Muscle of leg (tissue), 16 donors: Measurements from ENCODE around the gene PUS7L. TPM values are rescaled to one million over a fixed set of nuclear protein-coding genes. Genes with fewer than 3 reads are reported as not detected.
A peak's percentile ranks its signal among the peaks of the same experiment; 100 is the strongest.

Experiments
- DNase-seq: peaks from one replicate; pipeline ENCODE4 v3.0.0; 2013
- H3K27ac ChIP-seq: one replicate; pipeline ENCODE4 v1.5.1; 2013; ENCODE audit warnings: mild to moderate bottlenecking, low read length, control low read depth
- H3K27me3 ChIP-seq: one replicate; pipeline ENCODE4 v1.6.1; 2013; ENCODE audit warnings: low read length; ENCODE audit not compliant: control insufficient read depth, insufficient read depth
- H3K36me3 ChIP-seq: one replicate; pipeline ENCODE4 v1.6.1; 2013; ENCODE audit warnings: low read length; ENCODE audit not compliant: control insufficient read depth, insufficient read depth
- H3K4me1 ChIP-seq: one replicate; pipeline ENCODE4 v1.6.1; 2013; ENCODE audit warnings: low read length; ENCODE audit not compliant: control insufficient read depth, insufficient read depth
- H3K4me3 ChIP-seq: one replicate; pipeline ENCODE4 v1.5.1; 2013; ENCODE audit warnings: low read length, control low read depth
- H3K9me3 ChIP-seq: replicated peaks from 2 replicates; pipeline ENCODE4 v1.6.1; 2013; ENCODE audit warnings: low read depth, low read length; ENCODE audit not compliant: control insufficient read depth
- WGBS: methylation state at CpG from one replicate; pipeline ENCODE4 v1.1.5; 2013; ENCODE audit warnings: missing lambda C conversion rate; ENCODE audit not compliant: insufficient coverage; 5-methylcytosine and 5-hydroxymethylcytosine counted together
- long read RNA-seq, 11 donors: transcript quantifications; one replicate each; lab custom pipeline, GENCODE V29; 2026
- polyA plus RNA-seq, 8 donors: library from polyadenylated mRNA; unstranded; fragments of 120-200 nt; gene quantifications; one replicate each; pipeline versions ENCODE4 v1.2.1 to v1.2.3, GENCODE V29; 2013; ENCODE audit warnings: inconsistent platforms in 1 of 8, low replicate concordance in 1 of 8; ENCODE audit not compliant: insufficient read length in 8 of 8, insufficient read depth in 1 of 8
- total RNA-seq: library from RNA; stranded (reverse); fragments of 120-200 nt; gene quantifications from one replicate; pipeline ENCODE4 v1.2.4, GENCODE V29; 2013

Gene PUS7L, protein sequence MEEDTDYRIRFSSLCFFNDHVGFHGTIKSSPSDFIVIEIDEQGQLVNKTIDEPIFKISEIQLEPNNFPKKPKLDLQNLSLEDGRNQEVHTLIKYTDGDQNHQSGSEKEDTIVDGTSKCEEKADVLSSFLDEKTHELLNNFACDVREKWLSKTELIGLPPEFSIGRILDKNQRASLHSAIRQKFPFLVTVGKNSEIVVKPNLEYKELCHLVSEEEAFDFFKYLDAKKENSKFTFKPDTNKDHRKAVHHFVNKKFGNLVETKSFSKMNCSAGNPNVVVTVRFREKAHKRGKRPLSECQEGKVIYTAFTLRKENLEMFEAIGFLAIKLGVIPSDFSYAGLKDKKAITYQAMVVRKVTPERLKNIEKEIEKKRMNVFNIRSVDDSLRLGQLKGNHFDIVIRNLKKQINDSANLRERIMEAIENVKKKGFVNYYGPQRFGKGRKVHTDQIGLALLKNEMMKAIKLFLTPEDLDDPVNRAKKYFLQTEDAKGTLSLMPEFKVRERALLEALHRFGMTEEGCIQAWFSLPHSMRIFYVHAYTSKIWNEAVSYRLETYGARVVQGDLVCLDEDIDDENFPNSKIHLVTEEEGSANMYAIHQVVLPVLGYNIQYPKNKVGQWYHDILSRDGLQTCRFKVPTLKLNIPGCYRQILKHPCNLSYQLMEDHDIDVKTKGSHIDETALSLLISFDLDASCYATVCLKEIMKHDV
- total RNA-seq (15.5 TPM), polyA plus RNA-seq (1 to 10 TPM; 4.3 to 8.1 (median 7.0) TPM)
- long read RNA-seq, donor 1: 0 reads
- long read RNA-seq, donor 2: 0 reads
- long read RNA-seq, donor 3, full-length matches to known transcripts: 1 of 1 reads
- long read RNA-seq, donor 3, partial matches to known transcripts: 0 of 1 reads
- long read RNA-seq, donor 3, other reads (novel, unspliced or antisense): 0 of 1 reads
- long read RNA-seq, donor 4, full-length matches to known transcripts: 2 of 2 reads
- long read RNA-seq, donor 4, partial matches to known transcripts: 0 of 2 reads
- long read RNA-seq, donor 4, other reads (novel, unspliced or antisense): 0 of 2 reads
- long read RNA-seq, donor 5, full-length matches to known transcripts: 2 of 2 reads
- long read RNA-seq, donor 5, partial matches to known transcripts: 0 of 2 reads
- long read RNA-seq, donor 5, other reads (novel, unspliced or antisense): 0 of 2 reads
- long read RNA-seq, donor 6: 0 reads
- long read RNA-seq, donor 7, full-length matches to known transcripts: 1 of 1 reads
- long read RNA-seq, donor 7, partial matches to known transcripts: 0 of 1 reads
- long read RNA-seq, donor 7, other reads (novel, unspliced or antisense): 0 of 1 reads
- long read RNA-seq, donor 8, partial matches to known transcripts: 0 of 1 reads
- long read RNA-seq, donor 8, other reads (novel, unspliced or antisense): 0 of 1 reads
- long read RNA-seq, donor 9: 0 reads
- long read RNA-seq, donor 10, partial matches to known transcripts: 0 of 2 reads
- long read RNA-seq, donor 10, other reads (novel, unspliced or antisense): 0 of 2 reads
- long read RNA-seq, donor 11, full-length matches to known transcripts: 2 of 2 reads
- long read RNA-seq, donor 11, partial matches to known transcripts: 0 of 2 reads
- long read RNA-seq, donor 11, other reads (novel, unspliced or antisense): 0 of 2 reads

DNA sequence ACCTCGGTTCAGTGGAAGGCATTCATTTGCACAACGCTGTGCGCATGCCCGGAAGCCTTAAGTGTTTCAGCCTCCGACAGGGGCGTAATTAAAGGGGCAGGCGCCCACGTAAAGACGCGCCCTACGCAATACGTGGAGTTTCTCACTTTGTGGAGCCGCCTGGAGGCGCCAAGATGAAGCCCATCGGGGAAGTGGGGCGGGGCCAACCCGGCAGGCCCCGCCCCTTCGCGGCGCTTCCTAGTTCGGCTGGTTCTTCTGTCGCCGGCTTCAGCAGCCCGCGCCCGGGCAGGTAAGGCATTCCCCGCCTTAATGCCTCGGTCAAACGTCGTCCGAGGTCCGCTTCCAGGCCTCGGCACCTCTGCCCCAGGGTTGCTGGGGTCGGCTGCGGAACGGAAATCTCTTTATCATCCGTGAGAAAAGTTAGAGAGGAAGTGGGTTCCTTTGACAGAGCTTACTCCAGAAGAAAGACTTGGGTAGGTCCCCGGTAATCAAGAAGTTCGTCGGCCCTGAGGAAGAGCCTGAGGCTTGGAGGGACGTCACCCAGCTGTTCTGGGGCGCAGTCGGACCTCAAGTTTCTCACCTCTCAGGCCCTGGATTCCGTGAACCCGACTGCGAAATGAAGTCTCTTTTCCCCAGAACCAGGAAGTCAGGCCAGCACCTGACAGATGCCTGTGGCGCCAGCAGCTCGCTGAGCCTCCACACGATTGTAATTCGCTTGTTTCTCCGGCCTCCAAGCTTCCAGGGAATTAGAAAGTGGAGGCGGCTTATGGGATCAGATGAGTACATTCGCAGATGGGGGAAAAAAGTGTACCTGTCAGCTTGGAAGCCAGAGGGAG is at the start of gene PUS7L, which contains the start of gene IRAK4:
PUS7L (minus strand) TSS at position 63 of the 836 bp plus-strand sequence. CDS start 3,545 bp downstream, outside the sequence.
IRAK4 (plus strand) TSS at position 224 of the 836 bp plus-strand sequence. CDS start 9,161 bp downstream, outside the sequence.
- under 1% methylated on average over 48 of the region's 54 CpGs for WGBS
- Histone ChIP-seq H3K9me3 (no peaks in the 10 kb centered on the region), H3K27me3 (no peaks in the 10 kb centered on the region), H3K4me3 (peak within 1 kb of the TSS; percentile 97), H3K36me3 (no peaks in the 10 kb centered on the region), H3K27ac (peak within 1 kb of the TSS; percentile 94), H3K4me1 (peaks cover 13% of the 10 kb centered on the region)
- DNase-seq: peak; percentile 99

DNA sequence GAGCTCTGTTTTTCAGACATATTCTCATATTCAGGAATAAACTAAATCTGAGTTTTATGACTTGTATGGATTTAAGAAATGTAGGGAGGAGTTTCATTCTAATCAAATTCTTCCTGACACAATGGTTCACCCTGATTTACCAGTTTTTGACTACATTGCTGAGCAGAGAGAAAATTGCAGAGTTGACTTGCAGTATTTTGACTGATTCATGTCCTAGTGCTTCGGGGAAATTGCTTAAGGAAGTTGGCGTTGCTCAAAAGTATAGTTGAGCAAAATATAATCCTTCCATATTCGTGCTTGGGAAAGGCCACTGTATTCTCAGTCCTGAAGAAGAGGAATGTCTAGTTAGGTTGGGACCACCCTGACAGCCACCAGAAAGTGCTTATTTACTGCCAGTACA is 48.8 kb upstream of the PUS7L start:
- Histone ChIP-seq H3K4me1 (peaks cover 3% of the 10 kb centered on the region), H3K36me3 (peaks cover 2% of the 10 kb centered on the region), H3K27me3 (peaks cover 2% of the 10 kb centered on the region), H3K9me3 (no peaks in the 10 kb centered on the region), H3K27ac (no peak overlapping the region), H3K4me3 (no peak overlapping the region)
- DNase-seq: peak; percentile 19
- no CpG with 5 or more reads among the region's 3 CpGs for WGBS

DNA sequence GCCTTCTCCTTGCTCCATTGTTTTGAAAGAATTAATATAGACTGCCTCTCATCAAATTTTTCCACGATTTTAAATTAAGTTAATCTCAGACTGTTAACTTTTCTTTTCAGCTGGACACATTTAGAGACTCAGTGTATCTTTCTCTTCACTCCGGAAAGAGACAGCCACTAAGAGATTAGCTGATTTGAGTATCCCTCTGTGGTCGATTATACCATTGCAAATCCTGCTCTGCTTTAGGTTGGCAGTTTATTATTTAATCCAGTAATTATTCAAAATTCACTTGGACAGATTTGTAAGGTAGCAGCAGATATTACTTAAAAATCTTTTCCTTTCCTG is 48.1 kb upstream of the PUS7L start:
- Histone ChIP-seq H3K36me3 (peaks cover 2% of the 10 kb centered on the region), H3K27me3 (peaks cover 2% of the 10 kb centered on the region), H3K27ac (peak overlapping the region; percentile 99), H3K4me3 (peak overlapping the region; percentile 86), H3K9me3 (no peaks in the 10 kb centered on the region), H3K4me1 (peaks cover 3% of the 10 kb centered on the region)
- no CpG with 5 or more reads among the region's 3 CpGs for WGBS
- DNase-seq: no peak

DNA sequence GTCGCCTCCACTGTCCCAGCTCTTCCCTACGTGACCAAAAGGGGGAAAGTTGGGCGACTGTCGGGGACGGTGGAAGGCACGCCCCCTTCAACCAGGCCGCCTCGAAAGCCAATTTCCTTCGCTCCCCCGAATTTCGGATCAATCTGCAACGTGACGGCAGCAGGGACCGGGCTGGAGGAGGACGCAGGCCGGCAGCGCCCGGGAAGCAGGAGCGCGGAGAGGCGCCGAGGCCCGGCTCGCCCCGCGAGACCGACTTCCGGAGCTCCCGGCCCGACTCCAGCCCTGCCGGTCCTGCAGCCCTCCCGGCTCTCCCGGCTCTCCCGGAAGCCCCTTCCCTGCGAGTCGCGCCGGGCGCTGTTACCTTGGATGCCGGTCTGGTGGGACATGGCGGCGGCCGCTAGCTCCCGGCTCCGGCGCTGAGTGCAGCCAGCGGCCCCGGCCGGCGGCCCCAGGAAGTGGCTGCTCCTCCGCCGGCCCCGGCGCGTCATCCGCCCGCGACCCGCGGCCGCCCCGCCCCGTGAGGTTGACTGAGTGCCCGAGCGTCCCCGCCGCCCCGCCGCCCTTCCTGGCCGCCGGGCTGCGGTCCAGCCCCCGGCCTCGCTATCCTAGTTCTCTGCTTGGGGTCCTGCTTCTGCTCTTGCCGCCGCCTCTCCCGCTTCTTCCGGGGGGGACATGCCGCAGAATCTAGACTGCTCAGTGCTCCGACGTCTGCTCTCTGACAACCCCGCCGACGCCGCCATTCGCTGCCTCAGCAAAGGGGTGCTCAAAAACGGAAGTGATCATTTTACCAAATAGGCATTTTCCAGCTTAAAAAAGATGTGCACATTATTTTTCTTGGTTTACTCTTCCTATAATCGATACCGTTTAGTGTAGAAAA is 47.5 kb upstream of the PUS7L start, which contains the start of gene TWF1:
TWF1 (minus strand) TSS at position 458 of the 877 bp plus-strand sequence; CDS start at position 386, 72 bp downstream.
- DNase-seq: peak; percentile 95
- under 1% methylated on average over 86 of the region's 89 CpGs for WGBS
- H3K4me3 ChIP-seq: peak within 1 kb of the TSS; percentile 86

DNA sequence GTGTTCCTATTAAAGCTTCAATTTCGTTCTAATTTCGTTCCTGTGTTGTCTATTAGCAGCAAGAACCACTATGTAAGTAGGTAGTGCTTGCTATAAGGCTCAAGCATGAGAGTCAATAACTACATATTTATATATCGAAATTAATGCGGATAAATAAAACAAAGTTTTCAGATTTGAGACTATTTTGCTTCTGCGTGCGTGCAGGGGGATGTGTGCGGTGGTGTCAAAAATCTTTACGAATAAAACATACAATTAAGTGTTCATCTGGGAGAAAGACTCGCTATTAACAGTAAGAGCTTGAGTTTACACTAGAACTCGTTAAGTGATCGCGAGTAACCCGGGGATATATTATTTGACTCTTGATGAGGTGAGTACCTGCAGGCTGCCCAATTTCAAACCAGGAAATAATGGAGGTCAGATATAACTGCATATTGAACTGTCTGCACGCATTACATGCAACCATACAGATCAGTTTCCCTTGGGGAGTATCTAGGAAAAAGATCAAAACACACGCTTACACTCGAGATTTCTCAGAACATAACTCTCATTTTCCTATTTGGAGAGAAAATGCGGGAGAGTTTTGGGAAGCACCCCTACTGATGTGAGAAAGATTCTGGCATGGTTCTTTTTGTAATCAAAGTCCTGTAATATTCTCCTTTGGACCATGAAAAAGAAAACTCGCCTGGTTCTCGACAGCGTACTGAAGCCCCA is 46.7 kb upstream of the PUS7L start:
- 0% methylated on average over 3 of the region's 20 CpGs for WGBS
- peak overlapping the region; percentile 95 for H3K27ac ChIP-seq
- DNase-seq: peak; percentile 33
- peaks cover 6% of the 10 kb centered on the region for H3K36me3 ChIP-seq
- H3K27me3 ChIP-seq: no peaks in the 10 kb centered on the region
- peaks cover 3% of the 10 kb centered on the region for H3K4me1 ChIP-seq
- no peaks in the 10 kb centered on the region for H3K9me3 ChIP-seq
- H3K4me3 ChIP-seq: peak overlapping the region; percentile 86

More for the DNA sequence above, 47.5 kb upstream of the PUS7L start, which contains the start of gene TWF1:
- Histone ChIP-seq H3K36me3 (peaks cover 2% of the 10 kb centered on the region), H3K9me3 (no peaks in the 10 kb centered on the region), H3K27ac (peak within 1 kb of the TSS; percentile 99), H3K4me1 (peaks cover 3% of the 10 kb centered on the region), H3K27me3 (peaks cover under 1% of the 10 kb centered on the region)

DNA sequence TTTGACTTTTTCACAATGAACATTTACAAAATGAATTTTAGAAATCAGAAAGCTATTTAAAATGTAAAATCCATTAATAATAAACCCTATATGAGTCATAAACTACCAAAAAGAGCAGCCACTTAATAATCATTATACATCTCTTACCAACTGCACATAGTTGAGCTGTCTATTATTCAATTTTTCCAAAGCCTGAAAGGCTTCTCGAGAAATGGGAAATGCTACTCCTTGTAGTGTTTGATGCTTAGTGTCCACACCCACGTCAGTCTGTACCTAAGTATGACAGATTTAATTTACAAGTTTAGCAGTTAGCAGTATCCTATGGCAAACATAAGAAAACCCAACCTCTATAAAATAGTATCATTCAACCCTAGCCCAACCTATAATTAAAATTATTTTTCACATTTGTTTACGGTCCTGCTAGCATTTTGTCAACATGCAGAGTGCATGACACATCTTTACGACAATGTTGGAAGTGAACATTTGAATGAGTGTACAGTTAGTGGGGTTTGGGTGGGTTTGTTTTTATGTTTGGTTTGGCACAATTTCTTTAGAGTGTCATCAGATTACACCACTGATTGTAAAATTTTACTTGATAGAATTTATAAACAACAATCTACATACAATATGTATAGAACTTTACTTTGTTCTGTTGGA is 39.1 kb upstream of the PUS7L start:
- DNase-seq: no peak
- no peaks in the 10 kb centered on the region for H3K4me1 ChIP-seq
- WGBS: no CpG with 5 or more reads among the region's 4 CpGs
- H3K27me3 ChIP-seq: no peaks in the 10 kb centered on the region
- H3K9me3 ChIP-seq: no peaks in the 10 kb centered on the region
- no peak overlapping the region for H3K27ac ChIP-seq
- H3K4me3 ChIP-seq: no peak overlapping the region
- peaks cover 14% of the 10 kb centered on the region for H3K36me3 ChIP-seq

DNA sequence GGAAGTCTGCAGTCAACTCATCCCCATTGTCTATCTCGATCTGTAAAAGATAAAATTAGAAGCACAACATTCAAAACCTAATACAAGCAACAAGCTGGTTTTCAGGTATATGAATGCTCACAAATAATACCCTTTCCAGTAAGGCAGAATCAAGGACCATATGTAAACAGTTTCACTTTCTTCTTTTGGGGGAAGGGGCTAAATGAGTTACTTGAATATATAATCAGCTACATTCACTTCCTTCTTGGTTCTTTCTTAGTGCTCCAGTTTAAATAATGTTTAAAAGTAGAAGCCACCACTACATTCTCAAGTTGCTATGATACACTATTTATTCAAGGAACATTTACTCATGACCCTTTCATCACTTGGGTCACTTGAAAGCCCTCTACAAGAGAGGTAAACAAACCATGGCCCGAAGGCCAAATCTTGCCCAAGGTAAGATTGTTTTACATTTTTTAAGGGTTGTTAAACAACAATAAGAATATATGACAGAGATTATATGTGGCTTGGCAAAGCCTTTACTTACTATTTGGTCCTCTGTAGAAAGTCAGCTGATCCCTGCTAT is 37.2 kb upstream of the PUS7L start:
- Histone ChIP-seq H3K9me3 (no peaks in the 10 kb centered on the region), H3K4me3 (no peak overlapping the region), H3K36me3 (peaks cover 12% of the 10 kb centered on the region), H3K27me3 (no peaks in the 10 kb centered on the region), H3K27ac (no peak overlapping the region), H3K4me1 (no peaks in the 10 kb centered on the region)
- WGBS: no CpG with 5 or more reads among the region's 2 CpGs
- no peak for DNase-seq
